ENCODE data around the gene SLC8B1. TPM values are rescaled to one million over a fixed set of nuclear protein-coding genes. Genes with fewer than 3 reads are reported as not detected.

Gene SLC8B1
- total RNA-seq, 1 experiment from 2014 or later, result 30.9 TPM

DNA sequence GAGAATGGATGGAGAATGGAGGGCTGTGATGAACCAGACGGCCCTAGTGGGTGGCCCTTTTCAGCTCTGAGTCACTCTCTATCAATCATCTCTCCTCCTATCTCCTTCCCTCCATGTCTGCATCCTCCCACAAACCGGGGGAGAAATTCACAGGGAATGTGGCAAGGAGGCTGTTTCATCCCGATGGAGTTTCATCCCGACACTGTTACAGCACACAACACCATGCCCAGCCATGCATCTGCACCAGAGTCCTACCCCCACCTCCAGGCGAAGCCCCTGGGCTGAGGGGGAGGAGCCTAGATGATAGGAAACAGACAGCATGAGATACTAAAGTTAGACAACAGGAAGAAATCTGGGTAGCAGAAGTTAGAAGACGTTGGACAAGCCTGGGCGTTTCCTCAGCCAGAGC, 20.8 kb downstream of the SLC8B1 start:
- no peaks in the 10 kb centered on the region for H3K79me2 ChIP-seq (ENCODE audit: insufficient read depth, low read length)
- H3K36me3 ChIP-seq (ENCODE audit: control insufficient read depth in 1 of 2, insufficient read depth in 2 of 2, low read length in 2 of 2), result peaks cover 30 to 32% of the 10 kb centered on the region in 2 experiments
- H3K4me1 ChIP-seq (ENCODE audit: control insufficient read depth in 1 of 2, insufficient read depth in 2 of 2, low read length in 2 of 2), result no peaks in the 10 kb centered on the region
- ChIA-PET POLR2A (no interaction called here), RAD21 (ENCODE audit: low non-redundant PET in 1 of 2, low total read pairs in 2 of 2, uncharacterized antibody in 2 of 2, unreplicated experiment in 2 of 2) (no interaction called here), CTCF (no interaction called here)
- H3K27me3 ChIP-seq (ENCODE audit: insufficient read depth, low read length), result no peaks in the 10 kb centered on the region
- TF ChIP-seq EGR1 (IDR thresholded peaks at IDR 0.05; ENCODE audit: low read depth) (no peak), SRF (IDR thresholded peaks at IDR 0.05; ENCODE audit: low read depth) (no peak), RAD21 (IDR thresholded peaks at IDR 0.05; ENCODE audit: low read depth) (no peak), CEBPB (IDR thresholded peaks at IDR 0.05; ENCODE audit: low read depth) (no peak), POLR2A (IDR thresholded peaks at IDR 0.05; ENCODE audit: borderline replicate concordance, extremely low read depth, insufficient read depth, insufficient read length) (no peak), TCF7L2 (IDR thresholded peaks at IDR 0.05; ENCODE audit: borderline replicate concordance, extremely low read depth, insufficient read depth, insufficient read length) (no peak)
- TF ChIP-seq, protein P1, sequence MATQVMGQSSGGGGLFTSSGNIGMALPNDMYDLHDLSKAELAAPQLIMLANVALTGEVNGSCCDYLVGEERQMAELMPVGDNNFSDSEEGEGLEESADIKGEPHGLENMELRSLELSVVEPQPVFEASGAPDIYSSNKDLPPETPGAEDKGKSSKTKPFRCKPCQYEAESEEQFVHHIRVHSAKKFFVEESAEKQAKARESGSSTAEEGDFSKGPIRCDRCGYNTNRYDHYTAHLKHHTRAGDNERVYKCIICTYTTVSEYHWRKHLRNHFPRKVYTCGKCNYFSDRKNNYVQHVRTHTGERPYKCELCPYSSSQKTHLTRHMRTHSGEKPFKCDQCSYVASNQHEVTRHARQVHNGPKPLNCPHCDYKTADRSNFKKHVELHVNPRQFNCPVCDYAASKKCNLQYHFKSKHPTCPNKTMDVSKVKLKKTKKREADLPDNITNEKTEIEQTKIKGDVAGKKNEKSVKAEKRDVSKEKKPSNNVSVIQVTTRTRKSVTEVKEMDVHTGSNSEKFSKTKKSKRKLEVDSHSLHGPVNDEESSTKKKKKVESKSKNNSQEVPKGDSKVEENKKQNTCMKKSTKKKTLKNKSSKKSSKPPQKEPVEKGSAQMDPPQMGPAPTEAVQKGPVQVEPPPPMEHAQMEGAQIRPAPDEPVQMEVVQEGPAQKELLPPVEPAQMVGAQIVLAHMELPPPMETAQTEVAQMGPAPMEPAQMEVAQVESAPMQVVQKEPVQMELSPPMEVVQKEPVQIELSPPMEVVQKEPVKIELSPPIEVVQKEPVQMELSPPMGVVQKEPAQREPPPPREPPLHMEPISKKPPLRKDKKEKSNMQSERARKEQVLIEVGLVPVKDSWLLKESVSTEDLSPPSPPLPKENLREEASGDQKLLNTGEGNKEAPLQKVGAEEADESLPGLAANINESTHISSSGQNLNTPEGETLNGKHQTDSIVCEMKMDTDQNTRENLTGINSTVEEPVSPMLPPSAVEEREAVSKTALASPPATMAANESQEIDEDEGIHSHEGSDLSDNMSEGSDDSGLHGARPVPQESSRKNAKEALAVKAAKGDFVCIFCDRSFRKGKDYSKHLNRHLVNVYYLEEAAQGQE (IDR thresholded peaks at IDR 0.05; ENCODE audit: low read depth), result no peak
- ATAC-seq, result no peak
- H3K9ac ChIP-seq (ENCODE audit: low read length), result no peak overlapping the region
- intact Hi-C loops (cut with micrococcal nuclease), result no loop called here
- no peaks in the 10 kb centered on the region for H3K9me2 ChIP-seq (ENCODE audit: insufficient read depth)
- no peak overlapping the region for H3K4me2 ChIP-seq (ENCODE audit: low read length)
- no peaks in the 10 kb centered on the region for H3K9me3 ChIP-seq (ENCODE audit: control insufficient read depth in 1 of 2, insufficient read depth in 1 of 2, low read depth in 1 of 2, low read length in 2 of 2)
- H2AFZ ChIP-seq (ENCODE audit: low read depth, low read length, poor library complexity, severe bottlenecking), result no peak overlapping the region
- no TSS peak for BruUV-seq (replicated peaks)
- no peaks in the 10 kb centered on the region for H4K20me1 ChIP-seq (ENCODE audit: insufficient read depth)
- no peak overlapping the region for H3K27ac ChIP-seq (ENCODE audit: low read depth, low read length)
- no peak for DNase-seq (ENCODE audit: low read depth, low spot score)
- H3K4me3 ChIP-seq (replicated peaks in 1 of 2; ENCODE audit: low read depth in 1 of 2, low read length in 2 of 2), result no peak overlapping the region

GRCh38 chr12:113310489-113310888, 24.4 kb downstream of the SLC8B1 start:
- no TSS peak for BruUV-seq (replicated peaks)
- DNase-seq (ENCODE audit: low read depth, low spot score) (no peak), ATAC-seq (peak; percentile 63)
- TF ChIP-seq CBX3 (IDR thresholded peaks at IDR 0.05; ENCODE audit: low read depth) (peak; percentile 48; the same call in 1 of the 2 replicates), ZNF274 (IDR thresholded peaks at IDR 0.05; ENCODE audit: low read depth, low read length) (no peak), SRF (IDR thresholded peaks at IDR 0.05; ENCODE audit: low read depth) (0 out of 2 replicates have a peak, but pooled peaks have one; percentile 38), ZFX (IDR thresholded peaks at IDR 0.05) (no peak), MAX (IDR thresholded peaks at IDR 0.05) (no peak), CTCF (IDR thresholded peaks at IDR 0.05 in 2 of 3, conservative IDR thresholded peaks at IDR 0.05 in 1 of 3; ENCODE audit: borderline replicate concordance in 1 of 3, insufficient read depth in 1 of 3, low read depth in 2 of 3, low read length in 2 of 3) (peak in 2 of 3 experiments; percentile 6 to 18; a peak in 1 of 6 replicates), EGR1 (IDR thresholded peaks at IDR 0.05; ENCODE audit: low read depth) (no peak)

More at GRCh38 chr12:113310489-113310888, 24.4 kb downstream of the SLC8B1 start:
- no peaks in the 10 kb centered on the region for H3K9me2 ChIP-seq (ENCODE audit: insufficient read depth)
- H3K27ac ChIP-seq (ENCODE audit: low read depth, low read length), result no peak overlapping the region
- CTCF ChIA-PET, result interaction anchor here (1.0 kb wide), 1 partner anchor 115 kb away, joined by 3 read pairs; no protein-coding TSS in a partner anchor
- RAD21 ChIA-PET (ENCODE audit: low non-redundant PET in 1 of 2, low total read pairs in 2 of 2, uncharacterized antibody in 2 of 2, unreplicated experiment in 2 of 2), result no interaction called here
- peaks cover 18 to 26% of the 10 kb centered on the region in 2 experiments; a peak in 3 of 4 replicates for H3K36me3 ChIP-seq (ENCODE audit: control insufficient read depth in 1 of 2, insufficient read depth in 2 of 2, low read length in 2 of 2)
- intact Hi-C loops (cut with micrococcal nuclease), result no loop called here
- no peak overlapping the region for H2AFZ ChIP-seq (ENCODE audit: low read depth, low read length, poor library complexity, severe bottlenecking)
- H3K9me3 ChIP-seq (ENCODE audit: control insufficient read depth in 1 of 2, insufficient read depth in 1 of 2, low read depth in 1 of 2, low read length in 2 of 2), result no peaks in the 10 kb centered on the region
- H3K4me2 ChIP-seq (ENCODE audit: low read length), result no peak overlapping the region
- H3K79me2 ChIP-seq (ENCODE audit: insufficient read depth, low read length), result no peaks in the 10 kb centered on the region
- H3K4me1 ChIP-seq (ENCODE audit: control insufficient read depth in 1 of 2, insufficient read depth in 2 of 2, low read length in 2 of 2), result peaks cover 0 to 7% of the 10 kb centered on the region in 2 experiments; a peak in 2 of 4 replicates
- H3K4me3 ChIP-seq (replicated peaks in 1 of 2; ENCODE audit: low read depth in 1 of 2, low read length in 2 of 2), result no peak overlapping the region
- no peaks in the 10 kb centered on the region for H4K20me1 ChIP-seq (ENCODE audit: insufficient read depth)
- POLR2A ChIA-PET, result no interaction called here
- no peak overlapping the region for H3K9ac ChIP-seq (ENCODE audit: low read length)
- no peaks in the 10 kb centered on the region for H3K27me3 ChIP-seq (ENCODE audit: insufficient read depth, low read length)
